Small intestine (tissue), 7 donors: ENCODE data around the gene P2RY6. TPM values are rescaled to one million over a fixed set of nuclear protein-coding genes. Genes with fewer than 3 reads are reported as not detected.
"Not testable (repeated sequence)": the region's sequence is repeated elsewhere in the genome, so short reads cannot be mapped to it uniquely, and the experiment has no call there.

Experiments
- DNase-seq, 2 donors: peaks; one replicate each; pipeline versions ENCODE4 v3.0.0 to v3.0.0-alpha.2; 2013
- FAIRE-seq: peaks from 2 replicates; lab custom pipeline; 2012; peaks lifted over from hg19 to GRCh38; lab: Jason Lieb, UNC
- H3K27ac ChIP-seq, 3 donors: one replicate each; pipeline ENCODE4 v1.5.1; 2013; ENCODE audit warnings: low read length in 2 of 3, mild to moderate bottlenecking in 2 of 3, control low read depth in 1 of 3, inconsistent platforms in 1 of 3, low read depth in 1 of 3, moderate library complexity in 1 of 3
- H3K27me3 ChIP-seq, 3 donors: one replicate each; pipeline ENCODE4 v1.6.1; 2013; ENCODE audit warnings: low read length in 3 of 3, inconsistent platforms in 1 of 3; ENCODE audit not compliant: control insufficient read depth in 3 of 3, insufficient read depth in 3 of 3
- H3K36me3 ChIP-seq, 3 donors: one replicate each; pipeline ENCODE4 v1.6.1; 2013; ENCODE audit warnings: low read length in 3 of 3, inconsistent platforms in 1 of 3, low read depth in 1 of 3, mild to moderate bottlenecking in 1 of 3, moderate library complexity in 1 of 3; ENCODE audit not compliant: control insufficient read depth in 3 of 3, insufficient read depth in 2 of 3
- H3K4me1 ChIP-seq, 3 donors: one replicate each; pipeline ENCODE4 v1.6.1; 2013; ENCODE audit warnings: low read length in 2 of 3, inconsistent platforms in 1 of 3, low read depth in 1 of 3, mild to moderate bottlenecking in 1 of 3, moderate library complexity in 1 of 3; ENCODE audit not compliant: control insufficient read depth in 3 of 3, insufficient read depth in 2 of 3
- H3K4me3 ChIP-seq, 3 donors: one replicate each; pipeline ENCODE4 v1.5.1; 2013; ENCODE audit warnings: low read length in 3 of 3, control low read depth in 1 of 3, inconsistent platforms in 1 of 3, low read depth in 1 of 3, mild to moderate bottlenecking in 1 of 3, moderate library complexity in 1 of 3
- H3K9me3 ChIP-seq, 2 donors: one replicate each; pipeline ENCODE4 v1.6.1; 2013; ENCODE audit warnings: low read depth in 1 of 2, low read length in 1 of 2; ENCODE audit not compliant: control insufficient read depth in 2 of 2, insufficient read depth in 1 of 2
- WGBS, 3 donors: extraction: QIAGEN DNeasy Blood & Tissue Kit; methylation state at CpG; one replicate each; pipeline ENCODE4 v1.1.7; 2013; 5-methylcytosine and 5-hydroxymethylcytosine counted together
- polyA plus RNA-seq, 4 donors: library from polyadenylated mRNA; stranded (reverse) in 3 of 4; unstranded in 1 of 4; fragments of 200-250 nt in 3 of 4; fragments of 120-200 nt in 1 of 4; gene quantifications; one replicate each; pipeline versions ENCODE4 v1.2.1 to v1.2.3, GENCODE V29; 2013
- donor health status: healthy with polysubstance abuse.
- donor health status: control.
- donor health status: control.
- donor health status: Bipolar disorder and iron deficiency.
- donor health status: healthy.

Gene P2RY6
- polyA plus RNA-seq, 4 donors = 0.67 to 46.0 (median 3.1) TPM

DNA sequence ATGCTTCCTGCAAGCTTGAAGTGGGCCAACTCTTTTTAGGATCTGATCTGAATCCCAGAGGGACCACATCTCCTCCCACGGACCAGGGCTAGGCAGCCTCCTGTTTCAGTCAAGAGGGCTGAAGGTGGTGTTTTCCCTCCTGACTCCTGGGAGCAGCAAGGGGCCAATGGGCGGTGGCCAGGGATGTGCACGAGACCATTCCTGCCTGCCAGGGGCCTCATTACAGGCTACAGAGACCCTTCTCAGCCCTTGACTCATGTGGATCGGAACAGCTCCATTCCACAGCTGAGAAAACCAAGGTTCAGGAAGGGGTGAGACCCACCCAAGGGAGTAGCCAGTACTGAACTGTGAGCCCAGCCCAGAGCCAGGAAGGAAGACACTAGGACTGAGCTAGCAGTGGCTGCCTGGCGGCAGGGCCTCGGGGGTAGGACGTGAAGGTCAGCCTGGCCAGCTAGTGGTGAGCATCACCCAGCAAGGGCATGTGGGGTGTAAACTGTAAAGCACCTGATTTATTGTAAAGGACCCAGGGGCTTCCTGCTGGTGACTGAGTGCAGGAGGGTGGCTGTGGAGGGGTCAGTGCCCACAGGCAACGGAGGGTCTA is 3.4 kb upstream of the P2RY6 start:
- Histone ChIP-seq H3K4me3 (no peak overlapping the region), H3K36me3 (peaks cover 0 to 16% (median 0%) of the 10 kb centered on the region in 3 donors), H3K27me3 (peaks cover 0 to 2% (median 0%) of the 10 kb centered on the region in 3 donors), H3K9me3 (no peaks in the 10 kb centered on the region), H3K4me1 (peaks cover 5 to 67% (median 19%) of the 10 kb centered on the region in 3 donors), H3K27ac (peak overlapping the region in 1 of 3 donors; percentile 88)
- FAIRE-seq (no peak), DNase-seq (no peak)
- 78 to 87% (median 83%) methylated on average over 8 of the region's 8 CpGs for WGBS, 3 donors

DNA sequence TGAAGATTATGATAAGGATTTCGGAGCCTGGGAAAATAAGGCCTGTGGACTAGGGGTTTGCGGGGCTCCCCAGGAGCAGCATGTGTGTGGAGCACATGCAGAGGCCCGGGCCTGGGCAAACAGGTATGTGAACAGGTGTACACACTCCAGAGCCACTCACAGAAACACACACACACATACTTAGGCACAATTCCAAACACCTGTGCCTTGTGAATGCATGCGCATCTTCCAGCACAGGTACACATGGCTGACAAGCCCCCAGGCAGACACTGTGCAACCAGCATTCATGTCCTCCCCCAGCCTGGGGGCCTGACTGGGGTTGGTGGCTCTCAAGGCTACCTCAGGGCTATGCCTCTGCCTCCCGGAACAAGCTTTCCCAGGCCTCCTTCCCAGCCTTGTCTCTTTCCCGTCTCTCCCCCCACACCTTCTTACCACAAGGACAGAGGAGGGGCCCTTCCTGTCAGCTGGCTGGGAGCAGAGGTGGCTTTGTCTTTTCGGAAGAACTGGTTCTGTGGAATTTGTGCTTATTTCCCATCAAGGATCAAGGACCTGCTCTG is 2.6 kb upstream of the P2RY6 start:
- H3K27me3 ChIP-seq = peaks cover 0 to 2% (median 0%) of the 10 kb centered on the region in 3 donors
- peak overlapping the region in 2 of 3 donors; percentile 17 to 88 for H3K27ac ChIP-seq
- DNase-seq (peak in 1 of 2 donors; percentile 88), FAIRE-seq (no peak)
- 45 to 66% (median 45%) methylated on average over 7 of the region's 7 CpGs for WGBS, 3 donors
- H3K36me3 ChIP-seq = peaks cover 0 to 17% (median 0%) of the 10 kb centered on the region in 3 donors
- H3K9me3 ChIP-seq = no peaks in the 10 kb centered on the region
- H3K4me3 ChIP-seq = peak overlapping the region in 1 of 3 donors; percentile 1
- H3K4me1 ChIP-seq = peaks cover 5 to 75% (median 19%) of the 10 kb centered on the region in 3 donors

DNA sequence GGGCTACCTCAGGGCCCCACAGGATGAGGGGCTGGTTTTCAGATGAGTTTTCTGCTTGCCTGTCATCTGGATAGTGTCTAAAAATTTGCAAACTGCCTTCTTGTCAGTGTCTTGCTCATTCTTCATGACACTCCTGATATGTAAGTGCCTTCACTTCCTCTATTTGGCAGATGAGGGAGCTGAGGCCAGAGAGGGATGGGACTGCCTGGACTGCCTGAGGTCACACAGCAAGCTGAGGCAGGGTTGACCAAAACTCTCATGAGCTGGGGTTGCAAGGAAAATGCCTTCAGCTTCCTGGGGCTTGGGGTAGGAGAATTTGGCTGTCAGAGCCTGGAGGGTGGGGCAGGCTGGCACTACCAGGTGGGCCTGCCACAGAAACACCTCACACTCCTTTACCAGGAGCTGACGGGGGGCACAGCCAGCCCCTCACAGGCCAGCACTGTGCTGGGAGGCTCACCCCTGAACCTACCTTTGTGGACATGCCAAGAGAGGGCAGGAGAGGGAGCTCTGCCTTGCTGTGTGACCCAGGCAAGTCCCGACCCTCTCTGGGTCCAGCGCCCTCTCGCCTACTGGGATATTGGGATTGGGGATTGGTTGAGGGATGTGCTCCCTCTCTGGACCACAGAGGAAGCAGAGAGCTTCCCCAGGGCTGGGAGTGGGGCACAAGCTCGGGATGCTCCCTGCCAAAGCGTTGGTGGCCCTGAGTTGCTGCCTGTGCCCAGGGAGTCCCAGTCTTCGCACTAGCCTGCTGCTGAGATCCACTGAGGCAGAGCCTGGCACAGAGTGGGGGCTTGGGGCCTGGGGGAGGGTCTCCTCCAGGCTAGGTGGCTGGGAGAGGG is 1.9 kb upstream of the P2RY6 start:
- H3K27me3 ChIP-seq = no peaks in the 10 kb centered on the region
- H3K4me3 ChIP-seq = peak overlapping the region in 1 of 3 donors; percentile 1
- peaks cover 0 to 24% (median 0%) of the 10 kb centered on the region in 3 donors for H3K36me3 ChIP-seq
- H3K4me1 ChIP-seq = peaks cover 5 to 77% (median 19%) of the 10 kb centered on the region in 3 donors
- peak overlapping the region; percentile 5 to 88 (median 17) for H3K27ac ChIP-seq
- H3K9me3 ChIP-seq = no peaks in the 10 kb centered on the region
- 55 to 78% (median 68%) methylated on average over 7 of the region's 7 CpGs for WGBS, 3 donors
- DNase-seq (no peak), FAIRE-seq (no peak)

DNA sequence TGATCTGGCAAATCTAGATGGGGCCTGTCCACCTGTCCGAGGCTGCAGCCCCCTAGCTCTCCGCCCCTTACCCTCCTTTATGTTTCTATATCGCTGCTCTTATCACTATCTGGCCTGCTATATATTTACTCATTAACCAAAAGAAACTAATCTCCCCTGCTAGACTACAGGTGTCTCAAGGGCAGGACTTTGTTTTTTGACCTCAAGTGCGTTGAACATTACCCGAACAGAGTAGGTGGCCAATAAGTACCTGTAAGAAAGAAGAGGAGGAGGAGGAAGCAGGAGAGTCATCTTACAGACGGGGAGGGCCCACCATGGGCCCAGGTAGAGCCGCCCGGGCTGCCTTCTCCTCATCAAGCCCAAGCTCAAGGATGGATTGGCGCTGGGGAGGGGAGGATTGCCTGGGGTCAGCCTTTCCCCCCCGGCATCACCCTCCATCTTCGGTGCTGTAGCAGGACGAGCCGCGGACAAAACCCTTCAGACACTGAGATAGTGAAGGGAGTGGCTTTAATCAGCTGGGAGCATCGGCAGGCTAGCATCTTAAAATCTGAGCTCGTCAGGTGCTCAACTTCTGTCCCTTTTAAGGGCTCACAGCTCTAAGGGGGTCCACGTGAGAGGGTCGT is 1.2 kb upstream of the P2RY6 start:
- H3K36me3 ChIP-seq = peaks cover 0 to 28% (median 0%) of the 10 kb centered on the region in 3 donors
- FAIRE-seq (no peak), DNase-seq (peak; percentile 87 to 90)
- H3K4me3 ChIP-seq = peak overlapping the region in 1 of 3 donors; percentile 24
- H3K27ac ChIP-seq = peak overlapping the region in 2 of 3 donors; percentile 8 to 88
- 46 to 67% (median 47%) methylated on average over 18 of the region's 18 CpGs for WGBS, 3 donors
- H3K4me1 ChIP-seq = peaks cover 5 to 78% (median 19%) of the 10 kb centered on the region in 3 donors
- no peaks in the 10 kb centered on the region for H3K27me3 ChIP-seq
- no peaks in the 10 kb centered on the region for H3K9me3 ChIP-seq

DNA sequence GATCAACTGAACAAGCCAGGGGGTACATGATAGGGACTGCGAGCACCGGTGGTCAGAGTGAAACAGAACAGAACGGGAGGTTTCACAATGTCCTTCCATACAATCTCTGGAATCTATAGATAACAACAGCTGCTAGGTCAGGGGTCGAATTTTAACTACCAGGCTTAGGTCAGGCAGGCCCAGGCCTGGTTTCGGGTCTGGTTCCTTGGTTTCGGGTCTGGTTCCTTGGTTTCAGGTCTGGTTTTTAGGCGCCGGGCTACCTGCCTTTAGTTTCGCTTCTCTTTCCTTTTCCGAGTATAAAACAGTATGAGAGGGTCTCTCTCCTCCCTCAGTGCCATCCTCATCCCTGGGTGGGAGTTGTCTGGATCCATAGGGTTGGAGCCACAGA is 666 bp upstream of the P2RY6 start:
- H3K36me3 ChIP-seq = peaks cover 0 to 28% (median 0%) of the 10 kb centered on the region in 3 donors
- H3K27ac ChIP-seq = peak overlapping the region in 2 of 3 donors; percentile 47 to 88
- DNase-seq = peak in 1 of 2 donors; percentile 41
- H3K27me3 ChIP-seq, FAIRE-seq, H3K9me3 ChIP-seq: not testable (repeated sequence)
- 66 to 79% (median 78%) methylated on average over 10 of the region's 10 CpGs for WGBS, 3 donors
- peaks cover 5 to 77% (median 19%) of the 10 kb centered on the region in 3 donors for H3K4me1 ChIP-seq
- peak overlapping the region in 1 of 3 donors; percentile 24 for H3K4me3 ChIP-seq

DNA sequence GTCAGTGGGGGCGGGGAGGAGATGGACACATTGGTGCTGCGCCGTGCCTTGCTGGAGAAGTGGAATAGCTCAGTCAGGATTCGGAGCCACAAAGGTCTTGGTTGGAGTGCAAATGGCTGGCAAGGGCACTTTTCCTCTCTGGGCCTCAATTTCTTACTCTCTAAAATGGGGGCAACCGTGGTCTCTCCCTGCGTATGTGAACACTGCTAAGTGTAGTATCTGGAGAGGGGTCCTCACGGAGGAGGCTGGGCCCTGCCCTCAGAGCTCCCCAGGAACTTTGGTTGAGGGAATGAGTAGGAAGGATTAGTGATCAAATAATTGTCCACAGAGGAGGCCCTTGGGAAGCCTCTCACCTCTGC is 521 bp downstream of the P2RY6 start:
- DNase-seq (no peak), FAIRE-seq (no peak)
- H3K27me3 ChIP-seq = no peaks in the 10 kb centered on the region
- no peaks in the 10 kb centered on the region for H3K9me3 ChIP-seq
- WGBS, 3 donors = 93 to 95% (median 93%) methylated on average over 7 of the region's 7 CpGs
- H3K36me3 ChIP-seq = peaks cover 0 to 28% (median 0%) of the 10 kb centered on the region in 3 donors
- H3K27ac ChIP-seq = peak overlapping the region in 2 of 3 donors; percentile 8 to 88
- peak overlapping the region in 1 of 3 donors; percentile 16 for H3K4me3 ChIP-seq
- peaks cover 5 to 72% (median 19%) of the 10 kb centered on the region in 3 donors for H3K4me1 ChIP-seq

DNA sequence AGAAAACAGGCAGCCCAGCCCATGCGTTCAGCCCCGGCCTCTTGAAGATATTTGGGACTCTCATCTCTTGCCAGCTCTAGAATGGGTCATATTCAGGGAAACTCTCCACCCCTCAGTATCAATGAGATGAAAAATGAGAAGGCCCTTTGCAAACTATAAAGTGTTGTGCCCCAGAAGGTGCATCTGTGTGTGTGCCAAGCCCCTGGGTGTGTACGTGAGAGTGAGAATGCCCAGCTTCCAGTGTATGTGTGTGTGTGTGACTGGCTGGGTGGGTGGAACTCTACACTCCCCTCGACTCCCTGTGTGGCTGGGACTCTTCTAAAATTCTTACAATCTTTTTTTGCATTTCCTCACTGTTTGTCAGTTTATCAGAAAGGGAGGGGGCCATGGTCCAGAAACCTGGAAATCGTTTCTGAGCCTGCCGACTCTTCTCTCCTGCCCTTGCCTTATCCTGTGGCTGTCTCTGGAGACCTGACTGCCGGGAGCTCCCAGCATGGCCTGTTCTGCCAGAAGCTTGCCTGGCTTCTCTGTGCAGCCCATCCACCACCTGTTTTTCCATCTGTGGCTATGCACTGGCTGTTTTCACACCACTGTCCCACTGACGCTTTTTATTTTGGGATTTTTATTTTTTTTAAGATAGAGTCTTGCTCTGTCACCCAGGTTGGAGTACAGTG is 1.2 kb downstream of the P2RY6 start:
- Histone ChIP-seq H3K9me3 (no peaks in the 10 kb centered on the region), H3K4me1 (peaks cover 5 to 68% (median 19%) of the 10 kb centered on the region in 3 donors), H3K36me3 (peaks cover 0 to 28% (median 0%) of the 10 kb centered on the region in 3 donors), H3K27me3 (no peaks in the 10 kb centered on the region), H3K27ac (peak overlapping the region in 2 of 3 donors; percentile 8 to 88), H3K4me3 (peak overlapping the region in 1 of 3 donors; percentile 10)
- 37 to 55% (median 51%) methylated on average over 8 of the region's 8 CpGs for WGBS, 3 donors
- FAIRE-seq (no peak), DNase-seq (peak in 1 of 2 donors; percentile 44)
